H1 (cell line): Measurements from ENCODE around the gene CELA1. TPM values are rescaled to one million over a fixed set of nuclear protein-coding genes. Genes with fewer than 3 reads are reported as not detected.

Experiments used
- KDM5A ChIP-seq: fragments of 200-600 bp; IDR thresholded peaks from 2 replicates; pipeline ENCODE4 v1.7.1; 2012; ENCODE audit warnings: mild to moderate bottlenecking, low read length, inconsistent platforms, mixed read lengths
- RXRA ChIP-seq: IDR thresholded peaks from 2 replicates; pipeline ENCODE4 v1.6.1; 2011; ENCODE audit warnings: low read depth, mild to moderate bottlenecking, low read length, moderate library complexity; ENCODE audit not compliant: insufficient read depth
- polyA plus RNA-seq, 7 experiments: library from polyadenylated mRNA; depleted of rRNA in 3 of 7; stranded (reverse) in 5 of 7; unstranded in 2 of 7; fragments of >200 nt in 5 of 7; fragments of 200-250 nt in 2 of 7; gene quantifications; 1 replicate in 5 of 7; 2 replicates in 1 of 7; 4 replicates in 1 of 7; pipeline versions ENCODE4 v1.2.1 to v1.2.3, GENCODE V29; 2011 to 2013; ENCODE audit warnings: missing spikeins in 2 of 7, mixed read lengths in 2 of 7
- total RNA-seq: library from RNA; stranded (reverse); fragmentation: NEBNext Ultra II Directional; extraction: Animal tissue kit (Norgen Biotek cat#: 25700); gene quantifications from 2 replicates; pipeline ENCODE4 v1.2.1, GENCODE V29; 2021
- TF ChIP-seq, protein P1 (sequence below): fragments of 300-600 bp; sonication (generic); IDR thresholded peaks from 2 replicates; pipeline ENCODE4 v1.7.1; 2012; ENCODE audit warnings: low read length, moderate library complexity, mild to moderate bottlenecking, inconsistent platforms; ENCODE audit not compliant: insufficient replicate concordance

CELA1 gene
- total and polyA plus RNA-seq, 2 of the 8 experiments (the other 6 are each of a cell fraction or from before 2014, with no cell fraction given), result 0.09 TPM; not detected in 1

DNA sequence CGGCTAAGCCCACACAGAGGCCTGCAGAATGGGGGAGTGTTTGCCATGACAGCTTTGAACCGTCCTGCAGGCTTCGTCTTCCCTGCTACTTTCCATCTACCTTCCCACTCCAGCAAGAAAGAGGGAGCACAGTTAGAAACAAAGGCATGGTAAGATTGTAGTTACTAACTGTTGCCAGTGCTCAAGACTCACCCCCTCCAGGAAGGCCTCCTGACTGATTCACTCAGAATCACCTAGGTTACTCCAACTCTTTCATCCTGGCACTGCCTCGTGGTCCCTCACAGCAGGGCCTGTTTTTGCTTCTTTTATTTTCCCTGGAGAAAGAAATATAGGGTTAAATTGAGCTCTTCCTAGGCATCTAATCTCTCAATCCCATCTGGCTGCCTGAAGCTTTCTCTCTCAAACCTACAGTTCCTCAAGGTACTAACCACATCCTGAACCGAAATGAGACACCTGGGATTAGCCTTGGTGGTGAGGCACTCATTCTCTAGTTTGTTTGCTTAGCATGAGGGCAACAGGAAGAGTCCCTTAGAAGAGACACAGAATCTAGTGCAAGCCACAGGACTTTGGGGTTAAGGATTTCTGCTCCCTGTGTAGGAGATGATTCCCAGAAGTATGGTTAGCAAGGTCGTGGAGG is 36.9 kb upstream of the CELA1 start (continued):
- TF ChIP-seq, protein P1, sequence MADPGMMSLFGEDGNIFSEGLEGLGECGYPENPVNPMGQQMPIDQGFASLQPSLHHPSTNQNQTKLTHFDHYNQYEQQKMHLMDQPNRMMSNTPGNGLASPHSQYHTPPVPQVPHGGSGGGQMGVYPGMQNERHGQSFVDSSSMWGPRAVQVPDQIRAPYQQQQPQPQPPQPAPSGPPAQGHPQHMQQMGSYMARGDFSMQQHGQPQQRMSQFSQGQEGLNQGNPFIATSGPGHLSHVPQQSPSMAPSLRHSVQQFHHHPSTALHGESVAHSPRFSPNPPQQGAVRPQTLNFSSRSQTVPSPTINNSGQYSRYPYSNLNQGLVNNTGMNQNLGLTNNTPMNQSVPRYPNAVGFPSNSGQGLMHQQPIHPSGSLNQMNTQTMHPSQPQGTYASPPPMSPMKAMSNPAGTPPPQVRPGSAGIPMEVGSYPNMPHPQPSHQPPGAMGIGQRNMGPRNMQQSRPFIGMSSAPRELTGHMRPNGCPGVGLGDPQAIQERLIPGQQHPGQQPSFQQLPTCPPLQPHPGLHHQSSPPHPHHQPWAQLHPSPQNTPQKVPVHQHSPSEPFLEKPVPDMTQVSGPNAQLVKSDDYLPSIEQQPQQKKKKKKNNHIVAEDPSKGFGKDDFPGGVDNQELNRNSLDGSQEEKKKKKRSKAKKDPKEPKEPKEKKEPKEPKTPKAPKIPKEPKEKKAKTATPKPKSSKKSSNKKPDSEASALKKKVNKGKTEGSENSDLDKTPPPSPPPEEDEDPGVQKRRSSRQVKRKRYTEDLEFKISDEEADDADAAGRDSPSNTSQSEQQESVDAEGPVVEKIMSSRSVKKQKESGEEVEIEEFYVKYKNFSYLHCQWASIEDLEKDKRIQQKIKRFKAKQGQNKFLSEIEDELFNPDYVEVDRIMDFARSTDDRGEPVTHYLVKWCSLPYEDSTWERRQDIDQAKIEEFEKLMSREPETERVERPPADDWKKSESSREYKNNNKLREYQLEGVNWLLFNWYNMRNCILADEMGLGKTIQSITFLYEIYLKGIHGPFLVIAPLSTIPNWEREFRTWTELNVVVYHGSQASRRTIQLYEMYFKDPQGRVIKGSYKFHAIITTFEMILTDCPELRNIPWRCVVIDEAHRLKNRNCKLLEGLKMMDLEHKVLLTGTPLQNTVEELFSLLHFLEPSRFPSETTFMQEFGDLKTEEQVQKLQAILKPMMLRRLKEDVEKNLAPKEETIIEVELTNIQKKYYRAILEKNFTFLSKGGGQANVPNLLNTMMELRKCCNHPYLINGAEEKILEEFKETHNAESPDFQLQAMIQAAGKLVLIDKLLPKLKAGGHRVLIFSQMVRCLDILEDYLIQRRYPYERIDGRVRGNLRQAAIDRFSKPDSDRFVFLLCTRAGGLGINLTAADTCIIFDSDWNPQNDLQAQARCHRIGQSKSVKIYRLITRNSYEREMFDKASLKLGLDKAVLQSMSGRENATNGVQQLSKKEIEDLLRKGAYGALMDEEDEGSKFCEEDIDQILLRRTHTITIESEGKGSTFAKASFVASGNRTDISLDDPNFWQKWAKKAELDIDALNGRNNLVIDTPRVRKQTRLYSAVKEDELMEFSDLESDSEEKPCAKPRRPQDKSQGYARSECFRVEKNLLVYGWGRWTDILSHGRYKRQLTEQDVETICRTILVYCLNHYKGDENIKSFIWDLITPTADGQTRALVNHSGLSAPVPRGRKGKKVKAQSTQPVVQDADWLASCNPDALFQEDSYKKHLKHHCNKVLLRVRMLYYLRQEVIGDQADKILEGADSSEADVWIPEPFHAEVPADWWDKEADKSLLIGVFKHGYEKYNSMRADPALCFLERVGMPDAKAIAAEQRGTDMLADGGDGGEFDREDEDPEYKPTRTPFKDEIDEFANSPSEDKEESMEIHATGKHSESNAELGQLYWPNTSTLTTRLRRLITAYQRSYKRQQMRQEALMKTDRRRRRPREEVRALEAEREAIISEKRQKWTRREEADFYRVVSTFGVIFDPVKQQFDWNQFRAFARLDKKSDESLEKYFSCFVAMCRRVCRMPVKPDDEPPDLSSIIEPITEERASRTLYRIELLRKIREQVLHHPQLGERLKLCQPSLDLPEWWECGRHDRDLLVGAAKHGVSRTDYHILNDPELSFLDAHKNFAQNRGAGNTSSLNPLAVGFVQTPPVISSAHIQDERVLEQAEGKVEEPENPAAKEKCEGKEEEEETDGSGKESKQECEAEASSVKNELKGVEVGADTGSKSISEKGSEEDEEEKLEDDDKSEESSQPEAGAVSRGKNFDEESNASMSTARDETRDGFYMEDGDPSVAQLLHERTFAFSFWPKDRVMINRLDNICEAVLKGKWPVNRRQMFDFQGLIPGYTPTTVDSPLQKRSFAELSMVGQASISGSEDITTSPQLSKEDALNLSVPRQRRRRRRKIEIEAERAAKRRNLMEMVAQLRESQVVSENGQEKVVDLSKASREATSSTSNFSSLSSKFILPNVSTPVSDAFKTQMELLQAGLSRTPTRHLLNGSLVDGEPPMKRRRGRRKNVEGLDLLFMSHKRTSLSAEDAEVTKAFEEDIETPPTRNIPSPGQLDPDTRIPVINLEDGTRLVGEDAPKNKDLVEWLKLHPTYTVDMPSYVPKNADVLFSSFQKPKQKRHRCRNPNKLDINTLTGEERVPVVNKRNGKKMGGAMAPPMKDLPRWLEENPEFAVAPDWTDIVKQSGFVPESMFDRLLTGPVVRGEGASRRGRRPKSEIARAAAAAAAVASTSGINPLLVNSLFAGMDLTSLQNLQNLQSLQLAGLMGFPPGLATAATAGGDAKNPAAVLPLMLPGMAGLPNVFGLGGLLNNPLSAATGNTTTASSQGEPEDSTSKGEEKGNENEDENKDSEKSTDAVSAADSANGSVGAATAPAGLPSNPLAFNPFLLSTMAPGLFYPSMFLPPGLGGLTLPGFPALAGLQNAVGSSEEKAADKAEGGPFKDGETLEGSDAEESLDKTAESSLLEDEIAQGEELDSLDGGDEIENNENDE, result no peak
- TF ChIP-seq KDM5A (no peak), RXRA (no peak)
